Uterus (tissue), 2 donors: ENCODE measurements around the gene FAM168B.

Experiments used
- POLR2A ChIP-seq, 2 donors: fragments of 450-650 bp; IDR thresholded peaks; one replicate each; pipeline ENCODE4 v1.6.1; 2016; ENCODE audit warnings: antibody characterized with exemption in 2 of 2, mild to moderate bottlenecking in 1 of 2, moderate library complexity in 1 of 2
- TF ChIP-seq, protein P1 (sequence below), 4 experiments: fragments of 200-600 bp in 2 of 4; fragments of 450-650 bp in 2 of 4; sonication (generic) in 2 of 4; IDR thresholded peaks; one replicate each; pipeline ENCODE4 v1.5.1; 2016 to 2019; ENCODE audit warnings: antibody characterized with exemption in 4 of 4, mild to moderate bottlenecking in 2 of 4, moderate library complexity in 1 of 4

DNA sequence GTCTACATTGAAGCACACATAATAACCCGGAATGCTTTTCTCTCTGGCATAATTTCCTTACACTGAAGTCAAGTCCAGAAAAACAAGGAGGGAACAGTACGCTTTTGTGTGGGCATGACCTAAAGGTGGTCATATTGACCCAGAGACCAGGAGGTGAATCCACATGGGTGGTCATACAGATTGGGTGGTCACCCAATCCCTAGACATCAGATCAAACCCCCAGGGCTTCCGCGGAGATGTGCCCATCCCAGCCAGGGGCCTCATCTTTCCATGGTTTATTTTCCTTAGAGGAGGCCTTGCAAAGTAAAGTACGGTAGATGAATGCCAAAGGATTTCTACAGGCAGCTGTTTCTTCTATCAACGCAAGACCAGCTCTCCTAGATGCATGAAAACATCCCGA is 38.8 kb downstream of the FAM168B start:
- TF ChIP-seq, protein P1, sequence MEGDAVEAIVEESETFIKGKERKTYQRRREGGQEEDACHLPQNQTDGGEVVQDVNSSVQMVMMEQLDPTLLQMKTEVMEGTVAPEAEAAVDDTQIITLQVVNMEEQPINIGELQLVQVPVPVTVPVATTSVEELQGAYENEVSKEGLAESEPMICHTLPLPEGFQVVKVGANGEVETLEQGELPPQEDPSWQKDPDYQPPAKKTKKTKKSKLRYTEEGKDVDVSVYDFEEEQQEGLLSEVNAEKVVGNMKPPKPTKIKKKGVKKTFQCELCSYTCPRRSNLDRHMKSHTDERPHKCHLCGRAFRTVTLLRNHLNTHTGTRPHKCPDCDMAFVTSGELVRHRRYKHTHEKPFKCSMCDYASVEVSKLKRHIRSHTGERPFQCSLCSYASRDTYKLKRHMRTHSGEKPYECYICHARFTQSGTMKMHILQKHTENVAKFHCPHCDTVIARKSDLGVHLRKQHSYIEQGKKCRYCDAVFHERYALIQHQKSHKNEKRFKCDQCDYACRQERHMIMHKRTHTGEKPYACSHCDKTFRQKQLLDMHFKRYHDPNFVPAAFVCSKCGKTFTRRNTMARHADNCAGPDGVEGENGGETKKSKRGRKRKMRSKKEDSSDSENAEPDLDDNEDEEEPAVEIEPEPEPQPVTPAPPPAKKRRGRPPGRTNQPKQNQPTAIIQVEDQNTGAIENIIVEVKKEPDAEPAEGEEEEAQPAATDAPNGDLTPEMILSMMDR (IDR thresholded peaks at IDR 0.05), result no peak
- TF ChIP-seq POLR2A (IDR thresholded peaks at IDR 0.05), result no peak
